Heart left ventricle (tissue), 13 donors: ENCODE results near the gene TRPM3.

Experiments used
- POLR2A ChIP-seq, 2 donors: fragments of 450-650 bp; IDR thresholded peaks; one replicate each; pipeline ENCODE4 v1.6.1; 2017; ENCODE audit warnings: antibody characterized with exemption in 2 of 2, mild to moderate bottlenecking in 2 of 2, moderate library complexity in 2 of 2
- TF ChIP-seq, protein P1 (sequence below), 12 donors: fragments of 200-600 bp; sonication (generic) in 4 of 12; IDR thresholded peaks; one replicate each; pipeline versions ENCODE4 v1.5.0 to v1.8.0; 2018 to 2022; ENCODE audit warnings: antibody characterized with exemption in 12 of 12, mild to moderate bottlenecking in 5 of 12
- donor health status: ischemic (EF 13 %, LVEDD 7.1; RV severe dilation, severe dysfunction).
- donor health status: DM: no; HTN: yes; CAD: no.
- donor health status: DM: no; HTN: no; CAD: no.
- donor health status: ischemic (EF 25% LVEDD 6.9; RV normal size, moderate dysfunction).
- donor health status: ischemic (EF 25% LVEDD 5.7; RV mildly dilated, moderate dysfunction).
- donor health status: ischemic (EF 35%, LVEDD 5.7; RV mildly dilated, moderate dysfunction).
- donor health status: nonischemic (EF 11% LVEDD 7.7; RV severe dilation, severe dysfunction).
- donor health status: DM: yes; HTN: yes; CAD: no.
- donor health status: PGD.
- donor health status: ischemic (EF 29% LVEDD 5.4; RV normal size, mild dysfunction).
- donor health status: nonischemic (EF 23%, LVEDD 6.1; RV moderate dilation, normal function).

DNA sequence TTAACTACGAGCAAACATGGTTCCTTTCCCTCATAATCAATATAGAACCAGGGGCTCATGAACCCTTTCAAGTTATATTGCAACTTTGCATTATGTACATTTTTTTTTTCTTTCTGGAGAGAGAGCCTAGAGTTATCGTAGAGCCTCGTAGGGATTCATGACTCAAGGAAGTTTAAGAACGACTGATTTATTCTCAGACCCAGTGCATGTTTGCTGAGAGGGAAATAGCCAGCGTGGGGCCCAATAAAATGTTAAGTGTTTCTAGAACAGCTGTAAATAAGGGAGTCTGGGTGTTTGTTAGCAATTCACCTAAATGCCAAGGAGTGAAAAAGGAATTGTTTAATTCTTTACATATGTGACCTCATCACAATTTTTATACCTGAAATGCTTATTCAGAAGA lies 587.9 kb downstream of the TRPM3 start:
- TF ChIP-seq, protein P1, sequence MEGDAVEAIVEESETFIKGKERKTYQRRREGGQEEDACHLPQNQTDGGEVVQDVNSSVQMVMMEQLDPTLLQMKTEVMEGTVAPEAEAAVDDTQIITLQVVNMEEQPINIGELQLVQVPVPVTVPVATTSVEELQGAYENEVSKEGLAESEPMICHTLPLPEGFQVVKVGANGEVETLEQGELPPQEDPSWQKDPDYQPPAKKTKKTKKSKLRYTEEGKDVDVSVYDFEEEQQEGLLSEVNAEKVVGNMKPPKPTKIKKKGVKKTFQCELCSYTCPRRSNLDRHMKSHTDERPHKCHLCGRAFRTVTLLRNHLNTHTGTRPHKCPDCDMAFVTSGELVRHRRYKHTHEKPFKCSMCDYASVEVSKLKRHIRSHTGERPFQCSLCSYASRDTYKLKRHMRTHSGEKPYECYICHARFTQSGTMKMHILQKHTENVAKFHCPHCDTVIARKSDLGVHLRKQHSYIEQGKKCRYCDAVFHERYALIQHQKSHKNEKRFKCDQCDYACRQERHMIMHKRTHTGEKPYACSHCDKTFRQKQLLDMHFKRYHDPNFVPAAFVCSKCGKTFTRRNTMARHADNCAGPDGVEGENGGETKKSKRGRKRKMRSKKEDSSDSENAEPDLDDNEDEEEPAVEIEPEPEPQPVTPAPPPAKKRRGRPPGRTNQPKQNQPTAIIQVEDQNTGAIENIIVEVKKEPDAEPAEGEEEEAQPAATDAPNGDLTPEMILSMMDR (IDR thresholded peaks at IDR 0.05): no peak
- no peak for TF ChIP-seq POLR2A (IDR thresholded peaks at IDR 0.05)
